CD4-positive, alpha-beta T cell treated with Interleukin-15 for 4 hours (primary cell): ENCODE data around the gene SBF2.

Source experiments
- DNase-seq: peaks from one replicate; pipeline ENCODE4 v3.0.0-alpha.2; 2020; ENCODE audit warnings: low spot score

The SBF2 gene

GRCh38 chr11:10301656-10302358 is 7.8 kb upstream of the SBF2 start:
- DNase-seq: no peak

DNA sequence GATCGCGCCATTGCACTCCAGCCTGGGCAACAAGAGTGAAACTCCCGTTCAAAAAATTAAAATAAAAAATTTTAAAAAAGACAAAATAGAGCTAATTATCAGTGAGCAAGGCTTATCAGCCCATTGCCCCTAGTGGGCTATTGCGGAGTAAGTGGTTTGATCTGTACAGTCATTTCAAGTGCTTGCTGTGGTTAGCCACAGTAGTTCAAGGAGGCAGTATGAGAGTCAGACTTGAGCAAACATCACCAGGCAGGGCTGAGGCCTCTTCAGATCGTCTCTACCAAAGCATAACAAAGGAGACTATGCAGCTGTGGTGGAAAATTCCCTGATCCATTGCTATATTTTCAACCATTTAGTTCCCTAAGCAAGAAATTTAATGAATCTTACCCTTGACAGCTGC is 4.3 kb upstream of the SBF2 start:
- DNase-seq: peak; percentile 70

DNA sequence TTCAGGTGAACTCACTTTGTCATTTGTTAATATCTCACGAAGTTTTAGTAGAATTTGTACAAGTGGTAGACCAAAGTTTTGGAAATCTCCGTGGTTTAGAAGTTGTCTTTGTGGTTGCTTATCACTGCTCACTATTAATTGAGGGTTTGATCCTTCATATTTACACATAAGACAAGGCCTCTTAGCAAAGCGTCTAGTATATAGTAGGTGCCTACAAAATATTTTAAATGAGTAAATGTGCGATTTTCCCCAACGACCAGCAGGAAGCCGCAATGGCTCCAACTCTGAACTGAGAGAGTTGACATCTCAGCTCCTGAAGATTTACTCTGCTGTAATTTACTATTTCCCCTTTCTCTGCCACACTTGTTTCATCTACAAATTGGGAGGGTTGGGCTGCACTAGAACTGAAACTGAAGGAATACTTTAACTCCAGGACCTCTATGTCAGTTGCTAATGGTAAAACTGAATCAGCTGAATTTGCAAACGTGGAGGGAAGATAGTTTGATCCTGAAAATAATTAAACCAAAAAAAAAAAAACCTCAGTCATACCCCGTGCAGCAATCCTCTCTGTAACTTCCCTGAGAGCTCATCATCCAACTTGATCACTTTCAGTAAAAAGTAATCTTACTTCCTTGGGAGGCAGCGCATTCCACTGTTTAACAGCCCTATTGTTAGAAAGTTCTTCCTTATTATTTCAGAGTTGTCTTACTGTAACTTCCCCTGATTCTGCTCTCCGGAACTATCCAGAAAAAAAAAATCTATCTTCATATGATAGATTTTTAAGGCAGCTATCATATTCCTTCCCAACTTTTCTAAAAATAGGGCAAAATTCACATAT is 1.3 kb upstream of the SBF2 start:
- DNase-seq: no peak

- no peak for DNase-seq
These were observed 403 bp upstream of the SBF2 start for GRCh38 chr11:10294290-10294953.

DNA sequence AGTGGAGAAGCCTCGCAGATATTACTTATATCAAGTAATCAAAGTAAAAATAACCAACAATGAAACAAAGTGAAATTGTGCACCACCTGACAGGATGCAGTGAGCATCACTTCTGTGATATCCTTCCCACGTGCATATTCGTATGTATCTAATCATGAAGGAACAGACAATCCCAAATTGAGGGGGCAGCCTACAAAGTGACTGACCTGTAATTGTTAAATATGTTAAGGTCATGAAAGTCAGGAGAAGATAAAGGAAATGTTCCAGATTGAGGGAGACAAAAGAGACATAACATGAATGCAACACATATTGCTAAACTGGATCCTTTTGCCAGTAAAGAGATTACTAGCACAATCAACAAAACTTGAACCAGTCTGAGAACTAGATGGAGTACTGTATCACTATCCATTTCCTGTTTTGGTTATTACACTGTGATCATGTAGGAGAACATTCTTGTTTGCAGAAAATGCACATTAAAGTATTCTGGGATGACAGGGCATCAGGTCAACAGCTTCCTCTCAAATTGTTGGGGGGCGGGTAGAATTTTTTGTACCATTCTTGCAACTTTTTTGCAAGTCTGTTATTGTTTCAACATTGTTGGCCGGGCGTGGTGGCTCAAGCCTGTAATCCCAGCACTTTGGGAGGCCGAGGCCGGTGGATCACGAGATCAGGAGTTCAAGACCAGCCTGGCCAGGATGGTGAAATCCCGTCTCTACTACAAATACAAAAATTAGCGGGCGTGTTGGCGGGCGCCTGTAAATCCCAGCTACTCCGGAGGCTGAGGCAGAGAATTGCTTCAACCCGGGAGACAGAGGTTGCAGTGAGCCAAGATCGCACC is 2.0 kb downstream of the SBF2 start:
- no peak for DNase-seq

- DNase-seq: no peak
These were observed 4.1 kb downstream of the SBF2 start for GRCh38 chr11:10289765-10290380.

DNA sequence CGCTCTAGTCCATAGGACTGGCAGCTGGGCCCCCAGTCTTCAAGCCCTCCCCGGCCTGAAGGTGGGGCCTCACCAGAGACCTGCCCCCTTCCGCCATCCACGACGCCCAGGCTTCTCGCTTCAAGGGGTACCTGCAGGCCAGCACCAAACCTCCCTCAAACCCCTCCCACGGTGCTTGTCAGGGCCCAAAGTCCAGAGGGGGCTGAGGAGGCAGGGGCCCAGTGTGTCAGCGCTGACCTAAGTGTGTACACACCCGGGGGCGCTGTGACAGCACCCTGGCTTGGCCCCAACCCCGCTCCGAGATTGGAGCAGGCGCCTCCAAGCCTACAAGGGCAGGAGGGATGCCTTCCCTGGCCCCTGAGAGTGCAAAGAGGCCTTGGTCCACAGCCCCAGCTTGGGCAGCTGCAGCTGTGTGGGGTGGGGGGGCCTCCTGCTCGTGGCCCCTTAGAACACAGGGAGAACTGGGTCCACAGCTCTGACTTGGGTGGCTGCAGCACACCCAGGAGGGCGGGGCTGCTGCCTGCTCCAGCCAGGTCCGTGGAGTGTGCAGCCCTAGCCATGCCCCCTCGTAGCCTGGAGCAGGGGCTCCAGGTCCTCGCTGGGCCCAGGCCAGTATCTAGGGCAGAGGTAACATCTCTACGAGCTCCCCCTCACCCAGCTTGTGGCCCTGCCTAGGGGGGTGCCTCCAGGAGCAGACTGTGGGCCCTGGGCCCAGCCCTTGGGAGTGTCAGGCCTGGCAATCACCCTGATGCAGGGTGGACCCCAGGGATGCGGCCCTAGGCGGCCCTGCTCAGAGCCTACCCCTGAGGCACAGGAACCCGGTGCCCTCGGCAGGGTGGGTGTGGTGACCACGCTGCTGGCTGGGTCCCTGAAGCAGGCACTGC is 4.9 kb downstream of the SBF2 start:
- DNase-seq: no peak

GRCh38 chr11:10287766-10288715 is 6.0 kb downstream of the SBF2 start:
- DNase-seq: no peak

DNA sequence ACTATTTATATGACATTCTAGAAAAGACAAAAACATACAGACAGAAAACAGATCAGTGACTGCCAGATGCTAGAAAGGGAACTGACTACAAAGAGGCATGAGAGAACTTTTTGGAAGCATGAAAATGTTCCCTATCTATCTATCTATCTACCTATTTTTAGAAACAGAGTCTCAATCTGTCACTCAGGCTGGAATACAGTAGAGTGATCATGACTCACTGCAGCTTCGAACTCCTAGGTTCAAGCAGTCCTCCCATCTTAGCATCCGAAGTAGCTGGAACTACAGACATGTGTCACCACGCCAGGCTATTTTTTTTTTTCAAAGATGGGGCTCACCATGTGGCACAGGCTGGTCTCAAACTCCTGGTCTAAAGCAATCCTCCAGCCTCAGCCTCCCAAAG is 6.9 kb downstream of the SBF2 start:
- DNase-seq: no peak

DNA sequence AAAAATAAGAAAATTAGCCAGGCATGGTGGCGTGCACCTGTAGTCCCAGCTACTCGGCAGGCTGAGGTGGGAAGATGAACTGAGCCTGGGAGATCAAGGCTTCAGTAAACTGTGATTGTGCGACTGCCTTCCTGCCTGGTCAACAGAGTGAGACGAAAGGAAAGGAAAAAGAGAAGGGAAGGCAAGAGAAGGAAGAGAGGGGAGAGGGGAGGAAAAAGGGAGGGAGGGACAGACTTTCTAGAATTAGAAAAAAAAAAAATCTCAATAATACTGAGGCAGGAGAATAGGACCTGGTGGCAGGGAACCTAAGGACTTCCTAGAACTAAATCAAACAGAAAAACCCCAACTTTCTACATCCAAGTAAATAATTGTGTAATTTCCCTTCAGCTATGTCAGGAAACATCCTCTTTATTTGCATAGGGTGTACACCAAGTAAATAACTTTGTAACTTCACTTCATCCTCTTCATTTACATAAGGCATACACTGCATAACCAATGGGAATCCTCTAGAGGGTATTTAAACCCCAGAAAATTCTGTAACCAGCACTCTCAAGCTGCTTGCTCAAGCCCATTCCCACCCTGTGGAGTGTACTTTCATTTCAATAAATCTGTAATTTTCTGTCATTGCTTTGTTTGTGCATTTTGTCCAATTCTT is 8.7 kb downstream of the SBF2 start:
- no peak for DNase-seq

DNA sequence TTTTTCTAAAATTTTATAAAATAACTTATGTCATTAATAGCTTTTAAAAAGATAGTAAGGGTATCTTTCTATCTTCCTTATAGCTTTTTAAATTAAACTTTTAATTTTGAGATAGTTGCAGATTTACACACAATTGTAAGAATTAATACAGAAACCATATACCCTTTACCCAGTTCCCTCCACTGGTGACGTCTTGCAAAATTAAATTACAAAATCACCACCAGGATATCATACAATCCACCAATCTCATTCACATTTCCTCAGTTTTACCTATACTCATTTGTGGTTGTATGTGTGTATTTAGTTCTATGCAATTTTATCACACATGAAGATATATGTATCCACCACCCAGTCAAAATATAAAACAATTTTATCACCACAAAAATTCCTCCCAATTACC is 10.0 kb downstream of the SBF2 start:
- no peak for DNase-seq

DNA sequence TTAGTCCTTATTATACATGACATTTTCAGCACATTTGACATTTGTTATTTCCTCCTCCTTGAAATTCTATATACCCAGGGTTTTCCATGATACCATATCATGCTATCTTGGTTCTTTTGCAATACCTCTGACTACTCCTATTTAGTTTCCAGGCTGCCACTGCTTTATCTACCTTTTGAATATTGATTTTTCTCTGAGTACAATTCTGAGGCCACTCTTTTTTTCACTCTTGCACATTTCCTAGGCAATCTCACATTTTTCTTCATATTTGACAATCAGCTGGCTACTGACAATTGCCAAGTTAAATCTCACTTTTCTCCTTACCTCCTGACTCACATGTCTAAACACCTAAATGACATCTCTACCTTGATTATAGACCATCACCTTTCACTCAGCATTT is 11.9 kb downstream of the SBF2 start:
- no peak for DNase-seq

GRCh38 chr11:10275714-10276113 is 18.3 kb downstream of the SBF2 start:
- DNase-seq: no peak

DNA sequence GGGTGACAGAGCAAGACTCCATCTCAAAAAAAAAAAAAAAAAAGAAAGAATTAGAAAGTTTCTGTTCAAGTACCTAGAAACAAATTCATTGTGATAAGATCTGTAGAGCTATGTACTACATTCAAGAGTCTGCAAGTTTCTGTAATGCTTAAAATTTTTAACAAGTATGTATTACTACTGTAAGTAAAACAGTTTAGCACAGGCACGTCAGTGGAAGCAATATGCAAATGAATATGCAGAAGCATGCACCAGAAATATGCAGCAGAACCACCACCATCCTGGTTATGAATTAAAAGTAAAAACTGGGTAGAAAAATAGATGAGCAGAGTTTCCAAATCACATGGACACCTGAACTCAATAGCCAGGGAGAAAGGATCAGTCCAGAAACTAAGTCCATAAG is 19.3 kb downstream of the SBF2 start:
- no peak for DNase-seq

GRCh38 chr11:10273738-10274137 is 20.3 kb downstream of the SBF2 start:
- DNase-seq: no peak

- DNase-seq: no peak
These were observed 21.9 kb downstream of the SBF2 start for GRCh38 chr11:10272132-10272531.

DNA sequence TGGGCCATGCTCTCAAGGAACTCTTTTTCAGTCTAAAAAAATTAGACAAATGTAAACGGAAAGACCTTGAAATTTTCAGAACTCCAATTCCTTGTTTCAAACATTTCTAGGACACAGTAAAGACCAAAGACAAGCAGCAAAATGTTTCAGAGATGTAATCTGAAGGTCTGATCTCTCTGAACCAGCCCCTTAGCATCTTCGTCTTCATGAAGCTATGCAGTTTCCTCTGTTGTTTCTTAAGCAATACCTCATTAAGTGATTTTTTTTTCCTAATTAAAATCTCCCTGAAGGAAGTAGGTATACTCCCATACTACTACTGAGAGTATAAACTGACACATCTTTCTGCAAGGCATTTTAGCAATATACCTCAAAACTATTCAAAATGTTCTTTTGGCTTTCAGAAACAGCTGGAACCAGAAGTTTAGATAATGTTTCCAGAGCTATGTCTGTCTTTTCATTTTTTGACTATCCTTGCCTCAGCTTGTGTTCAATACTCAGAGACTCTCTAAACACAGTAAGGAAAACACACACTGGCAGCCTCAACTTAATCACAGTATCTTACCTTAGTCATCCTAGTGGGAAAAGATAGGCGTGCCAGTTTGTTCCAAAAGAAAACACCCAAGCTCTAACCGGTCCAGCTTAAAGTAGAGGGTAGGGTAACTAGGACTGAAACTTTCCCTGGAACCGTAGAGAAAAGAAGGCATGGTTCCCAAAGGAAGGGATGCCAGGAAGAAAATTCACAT is 25.1 kb downstream of the SBF2 start:
- DNase-seq: no peak

- DNase-seq: no peak
These were observed 26.2 kb downstream of the SBF2 start for GRCh38 chr11:10267821-10268220.
